CD4-positive, alpha-beta T cell treated with Interleukin-17A for 4 hours (primary cell): ENCODE data around the gene TARS2.

Source experiments
- DNase-seq: peaks from one replicate; pipeline ENCODE4 v3.0.0-alpha.2; 2020; ENCODE audit warnings: mixed read lengths

TARS2 gene, protein sequence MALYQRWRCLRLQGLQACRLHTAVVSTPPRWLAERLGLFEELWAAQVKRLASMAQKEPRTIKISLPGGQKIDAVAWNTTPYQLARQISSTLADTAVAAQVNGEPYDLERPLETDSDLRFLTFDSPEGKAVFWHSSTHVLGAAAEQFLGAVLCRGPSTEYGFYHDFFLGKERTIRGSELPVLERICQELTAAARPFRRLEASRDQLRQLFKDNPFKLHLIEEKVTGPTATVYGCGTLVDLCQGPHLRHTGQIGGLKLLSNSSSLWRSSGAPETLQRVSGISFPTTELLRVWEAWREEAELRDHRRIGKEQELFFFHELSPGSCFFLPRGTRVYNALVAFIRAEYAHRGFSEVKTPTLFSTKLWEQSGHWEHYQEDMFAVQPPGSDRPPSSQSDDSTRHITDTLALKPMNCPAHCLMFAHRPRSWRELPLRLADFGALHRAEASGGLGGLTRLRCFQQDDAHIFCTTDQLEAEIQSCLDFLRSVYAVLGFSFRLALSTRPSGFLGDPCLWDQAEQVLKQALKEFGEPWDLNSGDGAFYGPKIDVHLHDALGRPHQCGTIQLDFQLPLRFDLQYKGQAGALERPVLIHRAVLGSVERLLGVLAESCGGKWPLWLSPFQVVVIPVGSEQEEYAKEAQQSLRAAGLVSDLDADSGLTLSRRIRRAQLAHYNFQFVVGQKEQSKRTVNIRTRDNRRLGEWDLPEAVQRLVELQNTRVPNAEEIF

DNA sequence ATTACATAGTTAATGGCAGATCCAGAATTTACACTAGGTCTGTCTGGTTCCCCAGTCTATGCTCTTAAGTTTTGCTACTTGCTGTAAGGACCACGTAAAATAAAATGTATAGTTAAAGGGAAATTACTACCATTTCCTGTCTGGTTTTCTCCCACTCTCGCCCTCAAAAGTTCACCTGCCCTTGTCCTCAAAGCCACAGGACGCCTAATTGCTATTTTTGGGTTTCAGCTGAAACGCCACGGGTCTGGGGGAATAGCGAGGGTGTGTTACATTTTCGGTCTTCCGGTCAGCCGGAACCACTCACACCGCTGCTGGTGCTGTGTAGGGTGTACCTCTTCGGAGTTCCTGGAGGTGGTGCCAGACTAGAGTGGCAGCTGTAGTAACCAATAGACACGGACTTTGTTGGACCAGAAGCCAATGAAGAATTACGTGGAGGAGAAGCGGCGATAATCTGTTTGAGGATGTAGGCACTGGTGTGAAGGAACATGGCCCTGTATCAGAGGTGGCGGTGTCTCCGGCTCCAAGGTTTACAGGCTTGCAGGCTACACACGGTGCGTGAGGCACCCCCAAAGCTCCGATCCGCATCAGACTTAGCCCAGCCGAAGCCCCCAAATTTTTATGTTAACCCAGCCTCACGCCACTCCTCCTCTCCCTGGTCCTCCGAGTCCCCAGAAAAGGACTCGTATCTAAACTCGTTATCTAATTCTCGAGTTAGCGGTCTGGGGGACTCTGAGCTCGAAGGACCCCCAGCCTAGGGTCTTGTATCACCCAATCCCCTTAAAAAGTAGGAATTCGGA, at the start of gene TARS2:
TARS2 (plus strand) TSS at position 454 of the 797 bp plus-strand sequence; CDS start at position 486, 32 bp downstream.
- DNase-seq, result peak; percentile 92

DNA sequence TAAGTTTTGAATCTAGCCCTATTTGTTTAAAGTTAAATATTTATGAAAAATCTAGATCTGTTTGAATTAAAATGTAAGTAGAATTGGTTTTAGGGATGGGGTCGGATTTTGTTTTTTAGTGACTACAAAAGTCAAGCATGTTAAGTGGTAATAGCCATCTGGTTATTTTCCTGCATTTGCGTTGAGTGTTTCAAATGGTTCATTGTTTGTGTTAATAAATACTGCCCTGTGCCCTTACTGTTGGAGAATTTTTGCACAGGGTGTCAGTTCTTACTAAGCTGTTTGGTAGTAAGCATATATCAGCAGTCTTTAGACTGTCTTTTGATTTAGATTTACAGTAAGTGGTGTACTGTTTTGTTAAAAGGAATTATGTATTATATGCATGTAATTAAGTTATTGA, 46.1 kb upstream of the TARS2 start:
- no peak for DNase-seq

DNA sequence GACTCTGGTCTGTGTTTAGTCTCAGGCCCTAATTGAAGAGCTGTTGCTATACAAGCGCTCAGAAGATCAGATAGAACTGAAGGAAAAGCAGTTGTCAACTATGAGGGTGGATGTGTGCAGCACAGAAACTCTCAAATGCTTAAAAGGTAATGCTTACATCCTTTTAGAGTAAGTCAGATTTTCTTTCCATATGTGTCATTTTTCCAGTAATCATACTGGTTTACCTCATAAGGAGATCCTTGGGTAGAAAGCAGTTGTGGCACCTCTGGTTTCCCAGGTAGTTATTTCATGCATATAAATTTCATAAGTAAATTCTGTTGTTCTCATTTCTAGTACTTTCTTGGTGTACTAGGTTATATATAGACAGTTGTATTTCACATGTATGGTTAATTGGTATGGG, 43.0 kb upstream of the TARS2 start:
- no peak for DNase-seq

DNA sequence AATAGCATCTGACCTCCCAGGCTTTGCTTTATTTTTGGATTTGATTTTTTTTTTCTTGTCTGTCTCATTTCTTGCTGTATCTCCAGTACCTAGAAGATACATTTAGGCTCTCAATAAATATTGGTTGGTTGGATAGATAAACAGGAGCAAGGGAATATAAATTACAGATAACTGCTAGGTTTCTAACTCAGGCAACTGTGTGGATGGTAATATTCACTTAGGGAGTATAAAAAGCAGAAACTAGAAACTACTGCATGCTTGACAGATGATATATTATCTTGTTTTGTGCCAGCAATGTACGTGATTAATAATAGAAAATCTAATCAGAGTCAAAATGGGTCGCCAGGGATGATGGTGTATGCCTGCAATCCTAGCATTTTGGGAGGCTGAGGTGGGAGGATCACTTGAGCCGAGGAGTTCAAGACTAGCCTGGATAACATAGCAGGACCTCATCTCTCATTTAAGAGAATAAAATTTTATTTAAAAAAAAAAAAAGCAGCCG, 31.0 kb upstream of the TARS2 start:
- no peak for DNase-seq

DNA sequence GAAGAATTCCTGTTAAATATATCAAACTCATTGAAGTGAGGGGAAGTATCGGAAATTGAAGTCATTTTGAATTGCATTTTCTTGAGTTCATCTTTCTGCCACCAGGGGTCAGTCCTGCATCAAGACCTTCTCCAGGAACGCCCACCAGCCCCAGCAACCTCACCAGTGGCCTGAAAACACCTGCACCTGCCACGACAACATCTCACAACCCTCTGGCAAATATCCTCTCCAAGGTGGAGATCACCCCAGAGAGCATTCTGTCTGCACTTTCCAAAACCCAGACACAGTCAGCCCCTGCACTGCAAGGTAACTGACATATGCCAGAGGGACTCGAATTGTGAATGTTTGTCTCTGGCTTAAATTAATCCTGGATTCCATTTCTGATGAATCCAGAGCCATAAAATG, 22.8 kb upstream of the TARS2 start:
- peak; percentile 77 for DNase-seq

DNA sequence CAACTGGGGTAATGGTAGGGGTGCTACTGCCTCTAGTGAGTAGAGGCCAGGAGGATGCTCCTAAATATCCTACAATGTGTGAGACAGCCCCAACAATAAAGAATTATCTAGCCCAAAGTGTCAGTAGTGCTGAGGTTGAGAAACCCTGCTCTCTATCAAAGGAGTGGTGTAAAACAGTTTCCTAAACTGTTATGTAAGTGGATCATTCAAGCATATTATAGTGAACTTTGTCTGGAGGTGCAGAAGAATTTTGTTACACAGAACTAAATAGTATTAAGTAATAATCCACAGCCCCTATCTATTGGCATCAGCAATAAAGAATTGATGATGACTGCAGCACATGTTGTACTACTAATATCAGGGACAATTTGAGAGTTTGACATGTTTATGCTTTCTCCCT, 20.3 kb upstream of the TARS2 start:
- DNase-seq, result no peak

DNA sequence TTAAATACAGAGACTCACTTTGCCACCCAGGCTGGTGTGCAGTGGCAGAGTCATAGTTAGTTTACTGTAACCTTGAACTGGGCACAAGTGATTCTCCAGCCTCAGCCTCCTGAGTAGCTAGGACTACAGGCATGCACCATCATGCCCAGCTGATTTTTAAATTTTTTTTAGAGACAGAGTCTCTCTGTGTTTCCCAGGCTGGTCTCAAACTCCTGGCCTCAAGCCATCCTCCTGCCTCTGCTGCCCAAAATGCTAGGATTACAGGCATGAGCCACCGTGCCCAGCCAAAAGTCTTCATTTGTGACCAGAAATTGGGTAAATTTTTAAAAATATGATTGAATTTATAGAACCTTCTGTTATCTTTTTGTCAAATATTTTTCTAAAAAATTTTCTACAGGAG, 17.9 kb upstream of the TARS2 start:
- no peak for DNase-seq

DNA sequence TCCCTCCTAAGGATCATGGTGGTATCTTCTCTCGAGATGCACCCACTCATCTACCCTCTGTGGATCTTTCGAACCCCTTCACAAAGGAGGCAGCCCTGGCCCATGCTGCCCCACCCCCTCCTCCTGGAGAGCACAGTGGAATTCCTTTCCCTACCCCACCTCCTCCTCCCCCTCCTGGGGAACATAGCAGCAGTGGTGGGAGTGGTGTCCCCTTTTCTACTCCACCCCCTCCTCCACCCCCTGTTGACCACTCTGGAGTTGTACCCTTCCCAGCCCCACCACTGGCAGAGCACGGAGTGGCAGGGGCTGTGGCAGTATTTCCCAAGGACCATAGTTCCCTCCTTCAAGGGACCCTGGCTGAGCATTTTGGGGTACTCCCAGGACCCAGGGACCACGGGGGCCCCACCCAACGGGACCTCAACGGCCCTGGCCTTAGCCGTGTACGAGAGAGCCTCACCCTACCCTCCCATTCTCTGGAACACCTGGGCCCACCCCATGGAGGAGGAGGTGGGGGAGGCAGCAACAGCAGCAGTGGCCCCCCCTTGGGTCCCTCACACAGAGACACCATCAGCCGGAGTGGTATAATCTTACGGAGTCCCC, 14.5 kb upstream of the TARS2 start:
- no peak for DNase-seq

DNA sequence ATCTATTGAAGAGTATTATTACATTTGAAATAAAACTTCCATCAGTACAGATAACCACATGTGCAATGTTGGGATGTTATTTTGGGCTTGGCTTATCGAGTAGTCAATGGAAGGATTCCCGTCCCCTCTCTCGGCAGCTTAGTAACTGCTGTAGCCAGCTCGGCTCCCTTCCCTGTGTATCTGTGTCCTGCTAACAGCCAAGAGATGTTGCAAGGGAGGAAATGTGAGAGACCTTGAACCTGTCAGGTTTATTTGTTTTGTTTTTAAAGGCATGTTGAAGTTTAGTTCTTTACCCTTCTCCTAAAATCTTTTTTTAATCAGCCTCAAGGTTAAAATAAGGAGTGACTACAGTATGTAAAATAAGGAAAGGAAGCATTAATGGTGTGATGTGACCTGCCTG, 13.6 kb upstream of the TARS2 start:
- no peak for DNase-seq

DNA sequence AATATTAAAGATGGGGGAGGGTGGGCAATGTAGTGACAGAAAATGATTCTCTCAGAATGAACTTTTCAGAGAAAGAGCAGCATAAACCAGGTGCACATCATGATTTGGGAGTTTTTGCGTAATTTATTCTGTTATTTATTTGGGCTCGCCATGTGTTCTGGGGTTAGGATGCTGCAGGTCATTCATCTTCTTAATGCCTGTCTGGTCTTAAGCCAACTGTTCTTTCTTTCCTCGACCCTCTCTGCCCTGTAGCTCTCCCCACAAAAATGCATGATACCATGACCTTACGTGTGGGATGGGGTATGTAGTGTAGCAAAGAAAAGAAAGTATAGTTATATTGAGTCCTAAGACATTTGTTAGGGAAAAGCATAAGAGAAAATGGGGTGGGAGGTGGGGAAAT, 12.3 kb upstream of the TARS2 start:
- no peak for DNase-seq

DNA sequence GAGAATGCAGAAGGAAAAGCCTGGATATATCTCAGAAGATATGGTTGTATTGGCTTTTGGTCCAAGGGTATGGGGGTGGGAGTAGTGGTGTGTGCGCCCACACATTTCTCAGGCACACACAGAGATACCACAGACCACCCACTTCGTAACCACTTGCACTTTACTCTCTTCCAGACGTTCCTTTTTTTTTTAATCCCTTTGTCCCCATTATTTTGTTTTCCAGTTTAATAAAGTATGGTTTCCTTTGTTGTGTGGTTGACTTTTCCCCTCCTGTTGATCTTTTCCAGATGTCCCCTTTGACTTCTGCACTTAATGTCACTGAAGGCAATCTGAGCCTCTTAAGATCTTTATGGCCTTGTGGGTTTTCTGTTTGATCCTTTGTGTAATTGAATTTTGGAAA, 10.5 kb upstream of the TARS2 start:
- no peak for DNase-seq

DNA sequence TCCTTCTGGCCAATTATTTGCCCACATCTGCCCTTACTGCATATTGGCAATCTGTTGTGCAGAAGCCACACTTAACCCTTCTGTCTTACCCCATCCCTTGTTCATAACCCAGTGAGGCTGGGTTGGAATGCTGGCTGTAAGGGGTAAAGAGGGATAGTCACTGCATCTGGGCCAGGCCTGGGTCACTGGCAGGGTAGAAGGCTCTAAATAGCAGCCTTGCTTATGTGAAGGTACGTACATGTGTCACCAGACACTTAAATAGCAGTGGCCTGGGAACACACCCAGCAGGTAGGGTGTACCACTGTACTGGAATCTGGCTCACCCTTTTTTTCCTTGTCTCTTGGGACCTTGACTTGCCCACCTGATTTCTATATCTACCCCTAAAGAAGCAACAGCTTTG, 9.9 kb upstream of the TARS2 start:
- DNase-seq, result no peak

DNA sequence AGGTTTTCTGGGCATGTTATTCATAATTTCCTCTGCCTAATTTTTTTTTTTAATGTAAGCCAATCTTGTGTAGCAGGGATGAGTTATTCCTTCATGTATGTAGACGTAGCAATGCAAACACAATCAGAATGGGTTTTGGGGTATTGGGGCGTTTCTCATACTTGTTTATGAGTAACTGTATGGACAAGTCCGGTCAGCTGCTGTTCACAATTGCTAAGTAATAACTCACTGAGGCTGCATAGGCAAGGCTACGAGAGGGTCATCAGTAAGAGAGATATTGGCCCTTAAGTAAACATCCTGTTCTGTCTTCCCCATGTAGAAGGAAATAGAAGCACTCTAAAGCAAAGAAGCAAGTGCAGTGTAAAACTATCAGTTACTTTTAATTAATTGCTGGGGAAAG, 9.5 kb upstream of the TARS2 start:
- no peak for DNase-seq

DNA sequence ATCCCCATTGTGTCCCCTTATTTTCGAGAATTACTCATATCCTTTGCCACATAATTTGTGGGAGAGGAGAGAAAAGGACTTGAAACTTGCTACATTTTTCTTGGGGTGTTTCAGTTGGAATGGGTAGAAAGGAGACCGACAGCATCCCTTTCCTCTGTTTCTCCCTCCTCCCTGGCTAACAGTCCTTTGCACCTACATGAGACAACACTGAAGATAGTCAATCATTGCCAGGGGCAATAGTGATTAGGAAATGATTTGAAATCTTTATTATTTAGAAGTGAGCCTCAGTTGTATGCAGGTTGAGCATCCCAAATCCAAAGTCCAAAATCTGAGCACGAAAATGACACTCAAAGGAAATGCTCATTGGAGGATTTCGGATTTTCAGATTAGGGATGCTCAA, 7.8 kb upstream of the TARS2 start:
- DNase-seq, result no peak

DNA sequence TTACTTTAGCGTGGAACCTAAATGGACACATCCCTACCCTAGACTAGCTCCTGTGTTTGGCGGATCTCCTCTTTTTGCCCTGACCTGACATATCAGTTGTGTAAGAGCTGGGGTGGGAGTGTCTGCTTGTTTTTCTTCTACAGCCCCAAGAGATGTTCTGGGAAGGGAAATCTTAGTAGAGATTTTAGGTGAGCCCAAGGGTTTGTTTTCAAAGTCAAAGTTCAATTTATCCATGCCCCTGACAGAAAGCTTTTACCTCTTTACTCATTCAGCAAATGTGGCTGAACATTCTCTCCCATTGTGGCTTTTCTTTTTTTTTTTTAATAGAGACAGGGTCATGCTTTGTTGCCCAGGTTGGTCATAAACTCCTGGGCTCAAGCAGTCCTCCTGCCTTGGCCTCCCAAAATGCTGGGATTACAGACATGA, 7.3 kb upstream of the TARS2 start:
- DNase-seq, result no peak

DNA sequence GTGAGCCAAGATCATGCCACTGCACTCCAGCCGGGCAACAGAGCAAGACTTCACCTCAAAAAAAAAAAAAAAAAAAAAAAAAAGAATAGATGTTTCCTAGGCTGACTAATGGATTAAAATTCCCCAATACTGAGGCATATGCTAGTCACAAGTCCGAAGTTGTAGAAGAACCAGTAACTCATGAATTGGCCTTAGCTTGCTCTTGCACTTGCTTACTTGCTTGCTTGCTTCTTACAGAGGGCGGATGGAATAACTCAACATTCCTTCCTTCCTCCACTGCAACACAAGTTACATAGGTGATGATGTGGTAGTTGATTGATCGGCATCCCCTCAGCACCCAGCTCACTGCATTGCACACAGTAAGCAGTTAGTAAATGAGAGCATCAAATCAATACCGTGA, 2.8 kb upstream of the TARS2 start:
- no peak for DNase-seq

DNA sequence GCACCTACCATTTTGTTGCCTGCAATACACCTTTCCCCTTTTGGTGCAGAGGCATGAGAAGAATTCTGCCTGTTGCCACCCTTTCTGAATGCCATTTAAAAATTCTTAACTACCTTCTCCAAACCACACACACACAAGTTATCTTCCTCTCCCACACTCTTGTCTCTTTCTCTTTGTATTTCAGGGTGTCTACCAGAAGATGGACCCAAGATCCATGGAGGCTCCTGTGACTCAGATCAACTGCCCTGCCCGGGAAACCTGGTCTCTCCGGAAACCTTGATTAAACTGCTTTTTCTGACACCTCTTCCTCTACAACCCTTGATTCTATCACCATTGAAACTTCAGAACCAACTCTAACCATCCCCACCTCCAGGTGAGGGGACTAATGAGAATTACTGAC, 2.4 kb upstream of the TARS2 start:
- no peak for DNase-seq

DNA sequence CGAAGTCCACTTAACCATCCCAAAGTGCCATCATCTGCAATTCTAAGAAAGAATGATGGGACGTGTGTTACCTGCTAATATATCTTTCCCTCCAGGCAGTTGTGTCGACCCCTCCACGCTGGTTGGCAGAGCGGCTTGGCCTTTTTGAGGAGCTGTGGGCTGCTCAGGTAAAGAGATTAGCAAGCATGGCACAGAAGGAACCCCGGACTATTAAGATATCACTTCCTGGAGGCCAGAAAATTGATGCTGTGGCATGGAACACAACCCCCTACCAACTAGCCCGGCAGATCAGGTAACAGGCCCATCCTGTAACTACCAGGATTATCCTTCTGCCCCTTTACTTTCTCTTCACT, 520 bp downstream of the TARS2 start:
- DNase-seq, result peak; percentile 20

DNA sequence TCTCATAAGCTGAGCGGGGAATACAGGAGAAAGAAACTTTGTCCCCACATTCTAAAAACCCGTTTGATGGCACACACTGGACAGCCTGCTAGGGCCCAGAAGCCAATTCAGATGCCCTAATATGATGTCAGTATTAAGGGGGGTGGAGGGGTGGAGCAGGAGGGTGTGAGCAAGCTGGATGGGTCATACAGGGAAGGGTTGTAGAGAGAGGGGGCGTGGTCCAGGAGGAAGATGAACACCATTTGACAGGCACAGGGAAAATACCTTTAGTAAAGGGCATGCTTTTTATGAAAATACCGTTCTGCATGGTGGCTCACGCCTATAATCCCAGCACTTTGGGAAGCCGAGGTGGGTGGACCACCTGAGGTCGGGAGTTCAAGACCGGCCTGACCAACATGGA, 6.0 kb downstream of the TARS2 start:
- DNase-seq, result no peak

DNA sequence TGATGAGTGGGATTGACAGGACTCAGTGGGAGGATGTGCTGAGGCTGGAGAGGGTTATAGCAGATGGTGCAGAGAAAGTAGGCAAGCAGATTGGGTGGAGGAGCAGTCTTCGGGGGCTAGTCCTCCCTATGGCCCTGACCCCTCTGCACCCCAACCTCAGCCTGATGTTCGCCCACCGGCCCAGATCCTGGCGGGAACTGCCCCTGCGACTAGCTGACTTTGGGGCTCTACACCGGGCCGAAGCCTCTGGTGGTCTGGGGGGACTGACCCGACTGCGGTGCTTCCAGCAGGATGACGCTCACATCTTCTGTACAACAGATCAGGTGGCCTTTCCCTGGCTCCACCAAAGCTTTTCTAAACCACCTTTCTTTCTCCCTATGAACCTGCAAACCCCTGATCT, 11.1 kb downstream of the TARS2 start:
- no peak for DNase-seq

DNA sequence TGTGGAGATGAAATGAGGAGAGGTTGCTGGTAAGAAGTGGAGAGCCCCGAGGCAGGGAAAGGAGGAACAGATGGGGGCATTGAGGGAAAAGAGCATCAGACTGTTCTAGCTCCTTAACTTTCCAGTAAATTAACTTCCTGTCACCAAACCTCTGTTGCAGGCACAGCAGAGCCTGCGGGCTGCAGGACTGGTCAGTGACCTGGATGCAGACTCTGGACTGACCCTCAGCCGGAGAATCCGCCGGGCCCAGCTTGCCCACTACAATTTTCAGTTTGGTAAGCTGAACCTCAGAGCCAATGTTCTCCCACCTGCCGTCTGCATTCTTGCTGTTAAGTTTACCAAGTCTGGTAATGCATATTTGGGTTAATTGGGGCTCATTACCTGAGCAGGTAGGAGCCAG, 18.2 kb downstream of the TARS2 start:
- no peak for DNase-seq

DNA sequence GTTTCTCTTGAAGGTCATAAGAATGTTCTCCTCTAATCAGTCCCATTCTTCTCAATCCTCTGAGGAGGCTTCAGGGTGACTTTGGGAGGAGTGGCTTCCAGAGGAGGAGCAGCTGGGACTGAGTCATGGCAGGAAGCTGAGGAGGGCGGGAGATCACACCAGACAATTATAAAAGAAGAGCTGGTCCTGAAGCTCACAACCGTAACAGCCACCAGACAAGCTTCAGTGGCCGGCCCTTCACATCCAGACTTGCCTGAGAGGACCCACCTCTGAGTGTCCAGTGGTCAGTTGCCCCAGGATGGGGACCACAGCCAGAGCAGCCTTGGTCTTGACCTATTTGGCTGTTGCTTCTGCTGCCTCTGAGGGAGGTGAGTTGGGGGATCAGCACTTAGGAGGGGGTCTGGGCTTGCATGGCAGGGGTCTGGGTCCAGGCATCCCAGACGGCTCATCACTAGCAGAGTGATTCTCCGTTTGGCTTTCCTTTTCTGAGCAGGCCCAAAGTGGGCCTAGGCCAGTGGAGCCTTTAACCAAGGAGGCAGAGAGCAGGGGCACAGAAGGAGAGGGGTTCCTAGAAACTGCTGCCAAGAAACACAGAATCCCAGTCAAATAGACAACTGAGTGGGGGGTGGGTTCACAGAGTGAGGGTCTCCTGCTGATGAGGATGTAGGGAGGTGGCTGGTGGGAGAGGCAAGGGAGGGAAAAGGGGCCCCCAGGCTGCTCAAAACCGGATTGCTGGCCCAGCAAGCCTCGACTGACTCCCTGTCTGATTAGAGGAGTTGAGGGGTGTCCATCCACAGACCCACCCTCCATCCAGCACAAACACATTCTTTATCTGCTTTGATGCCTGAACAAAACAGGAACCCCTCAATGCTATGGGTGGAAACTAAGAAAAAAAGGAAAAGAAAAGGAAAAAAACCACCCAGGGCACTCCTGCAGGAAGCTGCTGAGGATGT, 21.0 kb downstream of the TARS2 start, which contains the start of gene ECM1:
ECM1 (plus strand) TSS at position 198 of the 953 bp plus-strand sequence; CDS start at position 299, 101 bp downstream.
- DNase-seq, result peak; percentile 11
